ENCODE results near the gene CMC2.

- TF ChIP-seq TAF1 (IDR thresholded peaks at IDR 0.05; ENCODE audit: borderline replicate concordance, insufficient read depth, low read length) (no peak), FOXP2 (optimal IDR thresholded peaks at IDR 0.05; ENCODE audit: borderline replicate concordance, extremely low read depth, extremely low read length, insufficient read depth) (no peak), POLR2AphosphoS5 (IDR thresholded peaks at IDR 0.05; ENCODE audit: low read depth, low read length) (no peak), SIN3A (IDR thresholded peaks at IDR 0.05; ENCODE audit: borderline replicate concordance, insufficient read depth, low read length) (no peak)
- TF ChIP-seq, protein P1, sequence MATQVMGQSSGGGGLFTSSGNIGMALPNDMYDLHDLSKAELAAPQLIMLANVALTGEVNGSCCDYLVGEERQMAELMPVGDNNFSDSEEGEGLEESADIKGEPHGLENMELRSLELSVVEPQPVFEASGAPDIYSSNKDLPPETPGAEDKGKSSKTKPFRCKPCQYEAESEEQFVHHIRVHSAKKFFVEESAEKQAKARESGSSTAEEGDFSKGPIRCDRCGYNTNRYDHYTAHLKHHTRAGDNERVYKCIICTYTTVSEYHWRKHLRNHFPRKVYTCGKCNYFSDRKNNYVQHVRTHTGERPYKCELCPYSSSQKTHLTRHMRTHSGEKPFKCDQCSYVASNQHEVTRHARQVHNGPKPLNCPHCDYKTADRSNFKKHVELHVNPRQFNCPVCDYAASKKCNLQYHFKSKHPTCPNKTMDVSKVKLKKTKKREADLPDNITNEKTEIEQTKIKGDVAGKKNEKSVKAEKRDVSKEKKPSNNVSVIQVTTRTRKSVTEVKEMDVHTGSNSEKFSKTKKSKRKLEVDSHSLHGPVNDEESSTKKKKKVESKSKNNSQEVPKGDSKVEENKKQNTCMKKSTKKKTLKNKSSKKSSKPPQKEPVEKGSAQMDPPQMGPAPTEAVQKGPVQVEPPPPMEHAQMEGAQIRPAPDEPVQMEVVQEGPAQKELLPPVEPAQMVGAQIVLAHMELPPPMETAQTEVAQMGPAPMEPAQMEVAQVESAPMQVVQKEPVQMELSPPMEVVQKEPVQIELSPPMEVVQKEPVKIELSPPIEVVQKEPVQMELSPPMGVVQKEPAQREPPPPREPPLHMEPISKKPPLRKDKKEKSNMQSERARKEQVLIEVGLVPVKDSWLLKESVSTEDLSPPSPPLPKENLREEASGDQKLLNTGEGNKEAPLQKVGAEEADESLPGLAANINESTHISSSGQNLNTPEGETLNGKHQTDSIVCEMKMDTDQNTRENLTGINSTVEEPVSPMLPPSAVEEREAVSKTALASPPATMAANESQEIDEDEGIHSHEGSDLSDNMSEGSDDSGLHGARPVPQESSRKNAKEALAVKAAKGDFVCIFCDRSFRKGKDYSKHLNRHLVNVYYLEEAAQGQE (IDR thresholded peaks at IDR 0.05; ENCODE audit: insufficient read depth in 1 of 2, low read depth in 2 of 2, low read length in 2 of 2), result no peak
Observed at GRCh38 chr16:80997139-80997798, 9.4 kb downstream of the CMC2 start.
